SU-DHL-6 (cell line): ENCODE measurements around the gene OSBPL9.

Experiments used
- H2AFZ ChIP-seq: fragments of 200-600 bp; sonication (generic); 2 replicates; pipeline ENCODE4 v1.6.1; 2014; ENCODE audit warnings: low read depth, mild to moderate bottlenecking, moderate library complexity, mixed read lengths, antibody characterized with exemption, low read length; ENCODE audit not compliant: severe bottlenecking
- H3F3A ChIP-seq: fragments of 200-600 bp; shearing (Covaris generic); 2 replicates; pipeline ENCODE4 v1.6.0; 2016; ENCODE audit warnings: antibody characterized with exemption, mild to moderate bottlenecking; ENCODE audit not compliant: insufficient read depth
- H3K27ac ChIP-seq: fragments of 200-600 bp; sonication (generic); 2 replicates; pipeline ENCODE4 v1.5.1; 2016; ENCODE audit warnings: low read depth, mild to moderate bottlenecking, low read length, moderate library complexity, mixed read lengths
- H3K27me3 ChIP-seq: fragments of 200-600 bp; sonication (generic), shearing (Covaris generic); 2 replicates; pipeline ENCODE4 v1.6.0; 2014; ENCODE audit warnings: mild to moderate bottlenecking, low read length
- H3K36me3 ChIP-seq: fragments of 200-600 bp; sonication (generic); 2 replicates; pipeline ENCODE4 v1.6.1; 2014; ENCODE audit warnings: mild to moderate bottlenecking, low read length, mixed read lengths
- H3K4me2 ChIP-seq: fragments of 300-600, 200-600 bp; shearing (Covaris generic), sonication (generic); 2 replicates; pipeline ENCODE4 v1.6.0; 2014; ENCODE audit warnings: low read length, low read depth, mild to moderate bottlenecking; ENCODE audit not compliant: poor library complexity, severe bottlenecking
- H3K4me3 ChIP-seq: fragments of 200-600 bp; sonication (generic); 2 replicates; pipeline ENCODE4 v1.5.1; 2014; ENCODE audit warnings: antibody characterized with exemption, low read length, mild to moderate bottlenecking, mixed read lengths; ENCODE audit not compliant: insufficient read depth, poor library complexity, severe bottlenecking
- H3K79me2 ChIP-seq: fragments of 200-600 bp; sonication (generic); 2 replicates; pipeline ENCODE4 v1.6.1; 2014; ENCODE audit warnings: mild to moderate bottlenecking, low read length, moderate library complexity; ENCODE audit not compliant: insufficient read depth
- H3K9ac ChIP-seq: fragments of 200-600 bp; sonication (generic); 2 replicates; pipeline ENCODE4 v1.7.0; 2014; ENCODE audit warnings: mild to moderate bottlenecking, low read length
- H3K9me2 ChIP-seq: fragments of 200-600 bp; sonication (generic); replicated peaks from 2 replicates; pipeline ENCODE4 v1.6.1; 2014; ENCODE audit warnings: low read length; ENCODE audit not compliant: insufficient read depth
- H3K9me3 ChIP-seq: fragments of 200-600 bp; sonication (generic); 2 replicates; pipeline ENCODE4 v1.6.1; 2014; ENCODE audit warnings: low read length, mixed read lengths; ENCODE audit not compliant: insufficient read depth
- H4K20me1 ChIP-seq: fragments of 200-600 bp; sonication (generic); 2 replicates; pipeline ENCODE4 v1.6.1; 2014; ENCODE audit warnings: low read depth, mild to moderate bottlenecking, antibody characterized with exemption, low read length, moderate library complexity, mixed read lengths
- CTCF ChIP-seq: fragments of 200-600 bp; sonication (generic); IDR thresholded peaks from one replicate; pipeline ENCODE4 v1.5.1; 2017; ENCODE audit warnings: antibody characterized with exemption, mild to moderate bottlenecking, low read length, moderate library complexity; ENCODE audit not compliant: insufficient read depth, poor library complexity, severe bottlenecking
- EZH2phosphoT487 ChIP-seq: fragments of 200-600 bp; sonication (generic), shearing (Covaris generic); conservative IDR thresholded peaks from 2 replicates; pipeline ENCODE4 v1.6.1; 2018; ENCODE audit warnings: mild to moderate bottlenecking, antibody characterized with exemption, low read length, moderate library complexity, mixed read lengths

OSBPL9 gene

GRCh38 chr1:51576923-51577322 lies 40.0 kb upstream of the OSBPL9 start:
- no peak overlapping the region for H3K27ac ChIP-seq

GRCh38 chr1:51578383-51579109 lies 38.3 kb upstream of the OSBPL9 start:
- no peak overlapping the region for H2AFZ ChIP-seq
- H3K27ac ChIP-seq = no peak overlapping the region
- no peaks in the 10 kb centered on the region for H4K20me1 ChIP-seq
- no peaks in the 10 kb centered on the region for H3F3A ChIP-seq
- no peaks in the 10 kb centered on the region for H3K27me3 ChIP-seq
- no peaks in the 10 kb centered on the region for H3K9me3 ChIP-seq
- no peaks in the 10 kb centered on the region for H3K79me2 ChIP-seq
- H3K9me2 ChIP-seq = no peaks in the 10 kb centered on the region
- H3K4me2 ChIP-seq = no peak overlapping the region
- H3K9ac ChIP-seq = no peak overlapping the region
- TF ChIP-seq CTCF (no peak), EZH2phosphoT487 (no peak)
- H3K4me3 ChIP-seq = no peak overlapping the region
- H3K36me3 ChIP-seq = no peaks in the 10 kb centered on the region

More at GRCh38 chr1:51576923-51577322, 40.0 kb upstream of the OSBPL9 start:
- H2AFZ ChIP-seq = no peak overlapping the region
- H3K9me3 ChIP-seq = no peaks in the 10 kb centered on the region
- no peak overlapping the region for H3K9ac ChIP-seq
- H3K27me3 ChIP-seq = no peaks in the 10 kb centered on the region
- H4K20me1 ChIP-seq = no peaks in the 10 kb centered on the region
- H3K4me2 ChIP-seq = no peak overlapping the region
- no peaks in the 10 kb centered on the region for H3K9me2 ChIP-seq
- TF ChIP-seq EZH2phosphoT487 (no peak), CTCF (no peak)
- no peaks in the 10 kb centered on the region for H3K79me2 ChIP-seq
- H3K36me3 ChIP-seq = no peaks in the 10 kb centered on the region
- H3F3A ChIP-seq = no peaks in the 10 kb centered on the region
- no peak overlapping the region for H3K4me3 ChIP-seq

- H3K4me3 ChIP-seq = no peak overlapping the region
- no peak overlapping the region for H2AFZ ChIP-seq
- H3F3A ChIP-seq = no peaks in the 10 kb centered on the region
- no peaks in the 10 kb centered on the region for H4K20me1 ChIP-seq
- no peak overlapping the region for H3K4me2 ChIP-seq
- no peaks in the 10 kb centered on the region for H3K9me3 ChIP-seq
- no peaks in the 10 kb centered on the region for H3K36me3 ChIP-seq
- no peak overlapping the region for H3K27ac ChIP-seq
- TF ChIP-seq CTCF (no peak), EZH2phosphoT487 (no peak)
- no peaks in the 10 kb centered on the region for H3K79me2 ChIP-seq
- H3K27me3 ChIP-seq = no peaks in the 10 kb centered on the region
- H3K9ac ChIP-seq = no peak overlapping the region
- no peaks in the 10 kb centered on the region for H3K9me2 ChIP-seq
Measured at GRCh38 chr1:51581238-51581637, 35.7 kb upstream of the OSBPL9 start.
